Lower leg skin (tissue), 4 donors: ENCODE results near the gene NIPAL3. TPM values are rescaled to one million over a fixed set of nuclear protein-coding genes. Genes with fewer than 3 reads are reported as not detected.

Source experiments
- DNase-seq, 2 donors: peaks; one replicate each; pipeline ENCODE4 v3.0.0-alpha.2; 2019; ENCODE audit warnings: low spot score in 2 of 2
- H3K4me3 ChIP-seq: fragments of 200-600 bp; sonication (generic); 2 replicates; pipeline ENCODE4 v1.5.1; 2017; ENCODE audit warnings: mild to moderate bottlenecking, low read depth; ENCODE audit not compliant: poor library complexity, severe bottlenecking
- POLR2A ChIP-seq, 2 donors: fragments of 450-650 bp; IDR thresholded peaks; one replicate each; pipeline ENCODE4 v1.6.1; 2016 to 2017; ENCODE audit warnings: antibody characterized with exemption in 2 of 2, mild to moderate bottlenecking in 1 of 2, moderate library complexity in 1 of 2
- WGBS, 2 donors: methylation state at CpG; one replicate each; pipeline ENCODE4 v1.1.5; 2018; 5-methylcytosine and 5-hydroxymethylcytosine counted together
- intact Hi-C: fragments of 100-400 bp; cut with DNase I; formaldehyde crosslinking; loops from one replicate; pipeline ENCODE4 v1.15.0; 2023; ENCODE audit warnings: low total_unique reads
- total RNA-seq, 4 donors: library from RNA; depleted of rRNA; stranded (reverse); fragments of >200 nt; gene quantifications; one replicate each; pipeline ENCODE4 v1.1.0, GENCODE V29; 2016
- TF ChIP-seq, protein P1 (sequence below), 3 donors: fragments of 450-650 bp; IDR thresholded peaks; one replicate each; pipeline ENCODE4 v1.5.1; 2016; ENCODE audit warnings: antibody characterized with exemption in 3 of 3, mild to moderate bottlenecking in 3 of 3, moderate library complexity in 2 of 3

The NIPAL3 gene
- total RNA-seq, 4 donors from 2014 or later: 37.3 to 67.1 (median 57.5) TPM

DNA sequence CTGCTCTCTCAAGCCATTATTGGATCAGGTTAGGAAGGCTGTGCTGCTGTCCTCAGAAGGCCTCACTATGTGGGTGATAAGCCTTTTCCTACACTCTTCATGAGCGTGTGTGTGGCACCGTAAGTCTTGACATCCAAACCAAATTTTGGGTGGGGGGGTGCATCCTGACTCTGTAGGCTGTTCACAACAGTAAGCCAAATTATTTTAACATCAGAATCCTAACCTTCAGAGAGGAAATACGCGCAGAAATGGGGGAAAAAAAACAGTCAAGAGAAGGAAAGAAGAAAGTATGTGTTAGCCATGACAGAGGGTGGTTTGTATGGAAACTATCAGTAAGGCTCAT is 23.0 kb upstream of the NIPAL3 start:
- TF ChIP-seq, protein P1, sequence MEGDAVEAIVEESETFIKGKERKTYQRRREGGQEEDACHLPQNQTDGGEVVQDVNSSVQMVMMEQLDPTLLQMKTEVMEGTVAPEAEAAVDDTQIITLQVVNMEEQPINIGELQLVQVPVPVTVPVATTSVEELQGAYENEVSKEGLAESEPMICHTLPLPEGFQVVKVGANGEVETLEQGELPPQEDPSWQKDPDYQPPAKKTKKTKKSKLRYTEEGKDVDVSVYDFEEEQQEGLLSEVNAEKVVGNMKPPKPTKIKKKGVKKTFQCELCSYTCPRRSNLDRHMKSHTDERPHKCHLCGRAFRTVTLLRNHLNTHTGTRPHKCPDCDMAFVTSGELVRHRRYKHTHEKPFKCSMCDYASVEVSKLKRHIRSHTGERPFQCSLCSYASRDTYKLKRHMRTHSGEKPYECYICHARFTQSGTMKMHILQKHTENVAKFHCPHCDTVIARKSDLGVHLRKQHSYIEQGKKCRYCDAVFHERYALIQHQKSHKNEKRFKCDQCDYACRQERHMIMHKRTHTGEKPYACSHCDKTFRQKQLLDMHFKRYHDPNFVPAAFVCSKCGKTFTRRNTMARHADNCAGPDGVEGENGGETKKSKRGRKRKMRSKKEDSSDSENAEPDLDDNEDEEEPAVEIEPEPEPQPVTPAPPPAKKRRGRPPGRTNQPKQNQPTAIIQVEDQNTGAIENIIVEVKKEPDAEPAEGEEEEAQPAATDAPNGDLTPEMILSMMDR (IDR thresholded peaks at IDR 0.05): no peak
- TF ChIP-seq POLR2A (IDR thresholded peaks at IDR 0.05): no peak
- no peak overlapping the region for H3K4me3 ChIP-seq
- no peak for DNase-seq
- WGBS, 2 donors: 82 to 84% methylated on average over 4 of the region's 4 CpGs
- intact Hi-C loops: loop anchor here (10.0 kb wide), 1 partner anchor 442 kb away; no protein-coding TSS in a partner anchor

DNA sequence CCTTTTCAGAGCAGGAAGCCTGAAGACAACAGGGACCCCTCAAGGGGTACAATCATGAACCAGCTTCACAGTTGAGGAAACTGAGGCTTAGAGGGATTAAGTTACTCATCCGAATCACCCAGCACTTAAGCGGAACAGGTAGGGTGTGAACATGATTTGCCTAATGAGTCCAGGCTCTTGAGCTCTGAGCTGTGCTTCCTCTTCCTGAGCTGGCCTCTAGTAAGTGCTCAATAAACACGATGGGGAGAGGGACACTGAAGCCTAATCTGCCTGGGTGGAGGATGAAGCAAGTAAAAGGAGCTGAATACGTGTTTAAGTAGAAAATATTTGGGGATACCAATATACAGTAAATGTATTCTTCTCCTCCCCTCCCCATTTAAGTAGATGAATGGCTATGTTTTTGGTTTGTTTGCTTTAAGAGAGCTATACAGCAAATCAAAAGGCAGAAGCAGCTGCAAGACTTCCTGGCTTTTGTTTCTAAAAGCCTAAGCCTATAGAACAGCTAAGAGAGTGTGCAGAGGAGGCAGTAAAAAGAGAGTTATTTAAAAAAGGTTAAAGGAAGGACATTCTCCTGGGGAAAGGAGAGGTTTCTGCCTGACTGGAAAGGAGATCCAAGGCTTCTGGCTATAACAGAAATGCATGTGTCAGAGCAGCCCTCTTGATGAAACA is 22.5 kb upstream of the NIPAL3 start:
- no peak overlapping the region for H3K4me3 ChIP-seq
- intact Hi-C loops: loop anchor here (10.0 kb wide), 1 partner anchor 442 kb away; no protein-coding TSS in a partner anchor
- peak in 1 of 2 donors; percentile 57 for DNase-seq
- TF ChIP-seq, protein P1 (IDR thresholded peaks at IDR 0.05): no peak
- no peak for TF ChIP-seq POLR2A (IDR thresholded peaks at IDR 0.05)
- WGBS, 2 donors: 81 to 82% methylated on average over 4 of the region's 4 CpGs

DNA sequence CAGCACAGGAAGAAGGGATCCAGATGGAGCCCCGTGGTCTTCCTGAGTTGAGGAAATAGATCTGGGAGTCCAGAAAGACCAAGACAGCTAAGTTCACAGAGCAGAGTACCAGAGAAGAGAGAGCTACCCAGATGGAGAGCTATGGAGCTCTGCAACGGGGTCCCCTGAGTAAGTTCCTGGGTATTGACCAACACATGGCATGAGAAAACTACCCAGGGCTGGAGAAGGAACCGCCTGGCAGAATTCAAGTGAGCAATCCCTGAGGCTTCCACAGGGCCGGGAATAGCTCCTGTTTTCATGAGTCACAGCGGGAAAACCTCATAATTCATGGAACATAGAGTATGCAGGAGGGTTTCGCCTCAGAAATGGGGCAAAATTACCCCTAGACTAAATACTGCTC is 21.7 kb upstream of the NIPAL3 start:
- intact Hi-C loops: loop anchor here (10.0 kb wide), 1 partner anchor 441 kb away; no protein-coding TSS in a partner anchor
- WGBS, 2 donors: 58 to 65% methylated on average over 6 of the region's 6 CpGs
- peak in 1 of 2 donors; percentile 64 for DNase-seq
- TF ChIP-seq, protein P1 (IDR thresholded peaks at IDR 0.05): no peak
- no peak for TF ChIP-seq POLR2A (IDR thresholded peaks at IDR 0.05)
- no peak overlapping the region for H3K4me3 ChIP-seq

GRCh38 chr1:24400065-24400464 is 15.5 kb upstream of the NIPAL3 start:
- DNase-seq: no peak
- TF ChIP-seq, protein P1 (IDR thresholded peaks at IDR 0.05): no peak
- no peak for TF ChIP-seq POLR2A (IDR thresholded peaks at IDR 0.05)
- intact Hi-C loops: no loop called here
- no peak overlapping the region for H3K4me3 ChIP-seq
- 80 to 83% methylated on average over 1 of the region's 1 CpG for WGBS, 2 donors

GRCh38 chr1:24403806-24404205 is 11.8 kb upstream of the NIPAL3 start:
- H3K4me3 ChIP-seq: no peak overlapping the region
- no peak for TF ChIP-seq POLR2A (IDR thresholded peaks at IDR 0.05)
- TF ChIP-seq, protein P1 (IDR thresholded peaks at IDR 0.05): no peak
- DNase-seq: no peak
- WGBS, 2 donors: 81 to 82% methylated on average over 4 of the region's 4 CpGs
- intact Hi-C loops: no loop called here

- DNase-seq: no peak
- H3K4me3 ChIP-seq: no peak overlapping the region
- 70 to 94% methylated on average over 1 of the region's 1 CpG for WGBS, 2 donors
- TF ChIP-seq, protein P1 (IDR thresholded peaks at IDR 0.05): no peak
- TF ChIP-seq POLR2A (IDR thresholded peaks at IDR 0.05): no peak
- intact Hi-C loops: no loop called here
Observed at GRCh38 chr1:24406788-24407187, 8.8 kb upstream of the NIPAL3 start.
